Mononuclear cell (primary cell): ENCODE data around the gene MAST4. TPM values are rescaled to one million over a fixed set of nuclear protein-coding genes. Genes with fewer than 3 reads are reported as not detected.
"Not testable (repeated sequence)": the region's sequence is repeated elsewhere in the genome, so short reads cannot be mapped to it uniquely, and the experiment has no call there.

Experiments
- H3K27me3 ChIP-seq: 2 replicates; pipeline ENCODE4 v1.6.0; 2011; ENCODE audit warnings: low read length, control low read depth; ENCODE audit not compliant: insufficient read depth
- H3K4me1 ChIP-seq: 2 replicates; pipeline ENCODE4 v1.5.1; 2011; ENCODE audit warnings: mild to moderate bottlenecking, low read length, control low read depth; ENCODE audit not compliant: insufficient read depth
- H3K4me3 ChIP-seq: 2 replicates; pipeline ENCODE4 v1.5.1; 2011; ENCODE audit warnings: mild to moderate bottlenecking, low read length, moderate library complexity
- H3K9me3 ChIP-seq: 2 replicates; pipeline ENCODE4 v1.5.1; 2011; ENCODE audit warnings: low read depth, mild to moderate bottlenecking, control low read depth, low read length
- total RNA-seq: library from RNA; depleted of rRNA; stranded (reverse); fragments of >200 nt; gene quantifications from one replicate; pipeline ENCODE4 v1.2.3, GENCODE V29; 2012

The MAST4 gene
- total RNA-seq, 1 donor = 8.4 TPM

- H3K4me1 ChIP-seq = peaks cover 3% of the 10 kb centered on the region
- H3K27me3 ChIP-seq = no peaks in the 10 kb centered on the region
- H3K4me3 ChIP-seq = no peak overlapping the region
- H3K9me3 ChIP-seq = no peaks in the 10 kb centered on the region
Measured at GRCh38 chr5:66747607-66748006, 151.4 kb downstream of the MAST4 start.

GRCh38 chr5:66752668-66753067 is 156.5 kb downstream of the MAST4 start:
- H3K9me3 ChIP-seq, H3K27me3 ChIP-seq, H3K4me1 ChIP-seq, H3K4me3 ChIP-seq: not testable (repeated sequence)

GRCh38 chr5:66757219-66757833 is 161.1 kb downstream of the MAST4 start:
- Histone ChIP-seq H3K4me1 (peaks cover 6% of the 10 kb centered on the region), H3K4me3 (no peak overlapping the region), H3K27me3 (no peaks in the 10 kb centered on the region), H3K9me3 (no peaks in the 10 kb centered on the region)

- Histone ChIP-seq H3K4me1 (peaks cover 6% of the 10 kb centered on the region), H3K9me3 (no peaks in the 10 kb centered on the region), H3K4me3 (no peak overlapping the region), H3K27me3 (no peaks in the 10 kb centered on the region)
Measured at GRCh38 chr5:66757834-66758371, 161.7 kb downstream of the MAST4 start.

GRCh38 chr5:66769030-66769733 is 173.0 kb downstream of the MAST4 start:
- Histone ChIP-seq H3K4me3 (no peak overlapping the region), H3K9me3 (no peaks in the 10 kb centered on the region), H3K4me1 (no peaks in the 10 kb centered on the region), H3K27me3 (no peaks in the 10 kb centered on the region)

- no peaks in the 10 kb centered on the region for H3K27me3 ChIP-seq
- H3K4me1 ChIP-seq = no peaks in the 10 kb centered on the region
- no peaks in the 10 kb centered on the region for H3K9me3 ChIP-seq
- H3K4me3 ChIP-seq = no peak overlapping the region
Measured at GRCh38 chr5:66769839-66770617, 173.8 kb downstream of the MAST4 start.

- H3K4me1 ChIP-seq = no peaks in the 10 kb centered on the region
- no peak overlapping the region for H3K4me3 ChIP-seq
- H3K9me3 ChIP-seq = no peaks in the 10 kb centered on the region
- no peaks in the 10 kb centered on the region for H3K27me3 ChIP-seq
Measured at GRCh38 chr5:66777868-66778267, 181.7 kb downstream of the MAST4 start.

- no peak overlapping the region for H3K4me3 ChIP-seq
- no peaks in the 10 kb centered on the region for H3K9me3 ChIP-seq
- no peaks in the 10 kb centered on the region for H3K4me1 ChIP-seq
- no peaks in the 10 kb centered on the region for H3K27me3 ChIP-seq
Measured at GRCh38 chr5:66779528-66779927, 183.3 kb downstream of the MAST4 start.

GRCh38 chr5:66788556-66788955 is 192.4 kb downstream of the MAST4 start:
- H3K27me3 ChIP-seq = no peaks in the 10 kb centered on the region
- no peaks in the 10 kb centered on the region for H3K4me1 ChIP-seq
- H3K4me3 ChIP-seq = no peak overlapping the region
- H3K9me3 ChIP-seq = no peaks in the 10 kb centered on the region

GRCh38 chr5:66789434-66789833 is 193.2 kb downstream of the MAST4 start:
- H3K9me3 ChIP-seq = no peaks in the 10 kb centered on the region
- H3K27me3 ChIP-seq = no peaks in the 10 kb centered on the region
- no peaks in the 10 kb centered on the region for H3K4me1 ChIP-seq
- H3K4me3 ChIP-seq = no peak overlapping the region

GRCh38 chr5:66793049-66793448 is 196.9 kb downstream of the MAST4 start:
- Histone ChIP-seq H3K9me3 (no peaks in the 10 kb centered on the region), H3K4me3 (no peak overlapping the region), H3K27me3 (no peaks in the 10 kb centered on the region), H3K4me1 (no peaks in the 10 kb centered on the region)

- no peak overlapping the region for H3K4me3 ChIP-seq
- H3K27me3 ChIP-seq = peaks cover 3% of the 10 kb centered on the region
- no peaks in the 10 kb centered on the region for H3K4me1 ChIP-seq
- no peaks in the 10 kb centered on the region for H3K9me3 ChIP-seq
Measured at GRCh38 chr5:66795682-66796081, 199.5 kb downstream of the MAST4 start.

- Histone ChIP-seq H3K9me3 (no peaks in the 10 kb centered on the region), H3K4me1 (no peaks in the 10 kb centered on the region), H3K4me3 (no peak overlapping the region), H3K27me3 (peaks cover 3% of the 10 kb centered on the region)
Measured at GRCh38 chr5:66796305-66797292, 200.4 kb downstream of the MAST4 start.

GRCh38 chr5:66802941-66803340 is 206.7 kb downstream of the MAST4 start:
- no peaks in the 10 kb centered on the region for H3K4me1 ChIP-seq
- H3K9me3 ChIP-seq = no peaks in the 10 kb centered on the region
- H3K4me3 ChIP-seq = no peak overlapping the region
- peaks cover 6% of the 10 kb centered on the region for H3K27me3 ChIP-seq
